ENCODE measurements around the gene PAPOLB.

- TF ChIP-seq CTCF (IDR thresholded peaks at IDR 0.05): no peak
- TF ChIP-seq POLR2AphosphoS5 (IDR thresholded peaks at IDR 0.05): no peak
- TF ChIP-seq POLR2A (IDR thresholded peaks at IDR 0.05): no peak
Observed at GRCh38 chr7:4808565-4808964, 53.3 kb downstream of the PAPOLB start.
